Fibroblast of skin of left biceps (primary cell): ENCODE results near the gene CFDP1.

ENCODE experiments used
- DNase-seq, 2 experiments: peaks; one replicate each; pipeline ENCODE4 v3.0.0-alpha.2; 2013; ENCODE audit warnings: low read depth in 2 of 2

CFDP1 gene

DNA sequence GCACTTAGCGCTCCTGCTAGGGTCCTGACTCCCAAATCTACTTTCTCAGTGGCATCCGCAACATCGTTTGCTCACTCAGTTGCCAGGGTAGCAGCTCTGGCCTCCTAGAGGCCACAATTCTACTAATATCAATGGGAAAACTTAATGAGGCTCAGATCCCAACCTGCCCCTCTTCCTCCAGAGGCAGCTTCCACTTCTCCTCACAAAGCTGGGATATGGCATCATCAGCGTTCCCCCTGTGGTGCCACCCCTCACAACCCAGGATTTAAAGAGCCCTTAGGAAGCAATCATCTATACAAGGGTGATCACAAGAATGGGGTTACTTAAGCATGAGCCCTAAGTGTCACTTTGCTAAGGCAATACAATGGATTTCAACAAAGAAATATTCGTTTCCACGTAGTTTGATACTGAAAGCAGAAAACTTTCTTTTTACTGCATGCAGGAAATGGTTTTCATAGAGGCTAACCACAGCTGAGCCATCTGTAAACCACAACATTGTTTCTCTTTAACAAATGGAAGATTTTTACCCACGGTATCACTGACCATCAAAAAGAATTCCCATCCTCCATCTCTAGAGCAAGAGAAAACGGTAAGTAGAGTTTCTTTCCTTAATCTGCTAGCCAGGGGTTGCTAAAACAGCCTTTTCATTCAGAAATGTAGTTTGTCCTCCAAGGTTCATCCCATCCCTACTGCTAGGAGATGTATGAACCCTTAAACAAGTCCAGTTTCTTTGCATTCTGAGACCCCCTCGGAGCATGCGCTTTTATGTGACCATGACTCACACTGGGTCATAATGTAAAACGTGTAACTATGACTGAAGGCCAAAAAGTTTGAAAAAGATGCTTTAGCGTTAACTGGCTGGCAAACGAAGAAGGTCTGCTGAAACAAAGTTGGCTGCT, 113.5 kb downstream of the CFDP1 start:
- peak; percentile 76 to 80 for DNase-seq

DNA sequence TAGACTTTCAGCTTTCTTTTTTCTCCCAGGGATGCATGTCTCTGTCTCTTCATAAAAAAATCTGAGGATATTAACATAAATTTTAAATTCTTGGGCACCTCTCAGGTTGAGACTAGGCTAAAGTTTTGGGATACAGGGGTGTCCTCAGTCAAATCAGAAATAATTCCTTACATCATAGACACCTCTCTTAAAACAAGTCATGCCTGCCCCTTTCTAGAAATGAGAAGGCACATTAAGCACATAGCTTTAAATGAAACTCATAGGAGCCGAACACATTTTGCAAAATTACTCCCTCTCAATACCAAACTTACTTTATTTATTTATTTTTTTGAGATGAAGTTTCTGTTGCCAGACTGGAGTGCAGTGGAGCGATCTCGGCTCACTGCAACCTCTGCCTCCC, 114.6 kb downstream of the CFDP1 start:
- DNase-seq: no peak

DNA sequence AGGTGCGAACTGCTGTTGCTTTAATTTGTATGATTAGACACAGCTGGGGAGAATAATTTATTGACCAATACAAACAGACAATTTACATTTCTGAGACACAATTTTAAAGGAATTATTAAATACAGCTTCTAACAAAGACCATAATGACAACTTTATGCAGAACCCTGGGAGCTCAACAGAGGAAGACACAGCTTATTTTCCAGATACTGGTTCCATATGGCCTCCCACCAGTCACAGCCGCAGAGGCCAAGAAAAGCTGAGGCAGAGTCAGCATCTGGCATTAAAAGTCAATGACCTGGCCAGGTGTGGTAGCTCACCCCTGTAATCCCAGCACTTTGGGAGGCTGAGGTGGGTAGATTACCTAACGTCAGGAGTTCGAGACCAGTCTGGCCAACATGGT, 115.8 kb downstream of the CFDP1 start:
- no peak for DNase-seq

DNA sequence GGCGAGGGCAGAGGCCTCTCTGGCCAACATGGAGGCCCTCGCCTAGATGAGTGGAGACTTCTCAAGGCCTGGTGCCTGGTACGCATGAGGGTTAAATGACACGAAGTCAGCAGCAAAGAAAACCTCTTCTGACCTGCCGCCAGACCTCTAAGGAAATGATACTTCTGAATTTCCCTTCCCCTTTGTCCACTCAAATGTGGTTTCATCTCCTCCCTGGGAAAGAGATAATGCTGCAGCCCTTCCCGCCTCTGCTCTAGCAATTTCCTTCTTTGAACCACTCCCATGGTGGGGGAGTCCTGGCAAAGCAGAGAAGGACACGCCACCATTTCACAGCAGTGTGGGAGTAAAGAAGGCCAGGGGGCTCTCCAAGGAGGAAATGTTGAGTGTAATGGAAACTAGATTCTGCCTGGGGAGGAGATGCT, 116.2 kb downstream of the CFDP1 start:
- DNase-seq: no peak

- no peak for DNase-seq
Observed at GRCh38 chr16:75315539-75316306, 117.6 kb downstream of the CFDP1 start.

DNA sequence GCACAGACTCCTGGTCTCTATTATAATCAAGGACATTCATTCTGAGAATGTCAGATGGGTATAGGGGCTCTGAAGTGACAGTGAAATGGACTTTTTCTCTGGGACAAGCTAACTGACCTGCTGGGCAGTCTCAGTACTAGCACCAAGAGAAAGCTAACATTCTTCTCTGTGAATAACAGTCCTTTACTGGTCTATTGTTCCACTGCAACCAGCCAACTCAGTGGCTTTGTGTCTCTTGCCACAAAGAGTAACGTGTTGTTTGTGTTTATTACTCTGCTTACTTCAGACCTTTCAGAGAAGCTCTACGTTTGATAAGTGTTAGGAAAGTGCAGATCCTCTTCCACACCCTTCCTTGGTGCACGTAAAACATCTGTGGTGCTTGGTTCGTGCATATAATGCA, 120.4 kb downstream of the CFDP1 start:
- DNase-seq: no peak

DNA sequence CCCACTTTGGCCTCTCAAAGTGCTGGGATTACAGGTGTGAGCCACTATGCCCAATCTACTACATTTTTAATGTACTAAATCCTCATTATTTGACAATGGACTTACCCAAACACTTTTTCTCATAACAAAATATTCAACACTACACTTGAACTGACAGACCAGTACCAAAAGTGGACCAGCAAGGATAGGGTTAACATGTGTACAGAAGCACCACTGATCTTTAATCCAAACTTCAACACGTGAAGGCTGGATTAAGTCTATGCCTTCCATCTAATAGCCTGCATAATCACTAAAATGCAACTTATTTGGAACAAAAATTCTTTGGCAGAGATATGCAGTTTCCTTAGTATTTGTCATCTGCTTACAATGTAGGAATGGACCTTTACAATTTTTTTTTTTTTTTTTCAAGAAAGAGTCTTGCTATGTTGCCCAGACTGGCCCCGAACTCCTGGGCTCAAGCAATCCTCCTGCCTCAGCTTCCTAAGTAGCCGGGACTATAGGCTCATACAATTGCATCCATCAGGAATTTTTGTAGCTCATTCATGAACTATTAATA, 121.8 kb downstream of the CFDP1 start:
- DNase-seq: peak in 1 of 2 experiments; percentile 23

- no peak for DNase-seq
Observed at GRCh38 chr16:75310541-75310940, 122.8 kb downstream of the CFDP1 start.

DNA sequence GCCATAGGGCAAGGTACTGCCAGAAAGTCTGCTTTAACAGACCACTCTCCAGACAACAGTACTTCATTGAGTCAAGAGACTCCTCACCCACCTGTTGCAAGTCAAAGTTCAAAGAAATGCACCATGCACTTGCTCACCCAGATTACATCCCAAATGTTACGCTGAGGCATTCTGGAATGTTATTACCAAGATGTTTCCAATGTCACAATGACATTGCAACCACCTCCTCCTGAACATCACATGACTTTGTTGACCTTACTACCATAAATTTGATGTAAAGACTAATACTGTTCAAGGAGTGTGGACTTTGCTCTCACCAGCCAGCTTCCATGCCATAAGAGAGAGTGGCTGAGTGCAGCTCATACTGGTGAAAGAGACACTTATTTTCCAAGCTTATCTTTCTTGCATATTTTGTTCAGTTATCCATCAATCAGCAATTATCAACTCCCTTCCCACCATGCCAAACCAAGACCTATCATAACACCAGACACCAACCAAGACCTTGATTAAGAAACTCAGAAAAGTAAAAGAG, 123.3 kb downstream of the CFDP1 start:
- DNase-seq: no peak

- no peak for DNase-seq
Observed at GRCh38 chr16:75309156-75309555, 124.1 kb downstream of the CFDP1 start.

DNA sequence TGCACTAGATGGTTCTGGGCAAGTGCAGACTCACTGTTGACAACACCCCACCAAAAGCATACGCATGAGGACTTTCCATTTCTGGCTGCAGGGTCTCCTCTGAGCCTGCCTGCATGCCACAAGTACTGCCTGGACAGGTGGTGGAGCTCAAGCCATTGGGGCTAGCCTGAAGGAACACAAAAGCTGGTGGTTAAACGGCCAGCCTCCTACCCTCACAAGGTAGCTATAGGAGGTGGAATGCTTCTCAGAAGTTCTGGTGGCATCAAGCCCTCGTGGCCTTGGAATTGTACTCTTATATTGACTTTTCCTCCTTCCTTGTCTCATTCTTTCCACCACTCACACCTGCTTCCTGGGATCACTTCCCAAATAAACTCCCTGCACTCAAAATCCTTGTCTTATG, 125.3 kb downstream of the CFDP1 start:
- no peak for DNase-seq

GRCh38 chr16:75307506-75307905, 125.8 kb downstream of the CFDP1 start:
- DNase-seq: no peak

- DNase-seq: no peak
Observed at GRCh38 chr16:75306099-75306762, 127.1 kb downstream of the CFDP1 start.

DNA sequence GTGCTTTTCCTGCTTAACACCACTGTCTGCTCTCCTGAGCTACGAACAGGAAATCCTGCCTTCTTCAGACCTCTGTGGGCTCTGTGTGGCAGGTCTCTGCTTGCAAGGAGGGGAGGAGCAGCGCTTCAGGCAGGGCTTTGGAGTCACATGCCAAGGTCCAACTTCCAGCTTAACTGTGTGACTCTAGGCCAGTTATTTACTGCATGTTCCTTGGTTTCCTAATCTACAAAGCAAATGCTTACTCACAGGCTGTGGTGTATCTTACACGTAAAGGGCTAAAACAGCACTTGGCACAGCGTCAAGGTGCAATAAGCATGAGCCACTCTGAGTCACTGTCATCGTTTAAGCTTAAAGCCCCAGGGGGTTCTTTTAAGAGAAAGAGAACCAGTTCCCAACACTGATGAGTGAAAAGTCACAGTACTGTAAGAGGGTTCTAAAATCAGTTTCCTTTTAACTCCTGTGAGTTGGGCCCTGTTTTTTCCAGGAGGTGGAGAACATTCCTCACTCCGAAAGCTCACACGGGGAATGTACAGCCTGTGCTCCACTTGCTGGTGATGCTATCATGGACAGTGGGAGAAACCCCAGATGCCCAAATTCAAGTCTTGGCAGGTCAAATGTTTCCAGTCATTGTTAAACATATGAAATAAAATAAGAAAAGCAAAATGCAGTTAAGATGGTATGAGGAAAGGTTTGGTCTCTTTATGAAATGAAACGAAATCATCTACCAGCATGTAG, 127.8 kb downstream of the CFDP1 start:
- DNase-seq: peak; percentile 93 to 94

DNA sequence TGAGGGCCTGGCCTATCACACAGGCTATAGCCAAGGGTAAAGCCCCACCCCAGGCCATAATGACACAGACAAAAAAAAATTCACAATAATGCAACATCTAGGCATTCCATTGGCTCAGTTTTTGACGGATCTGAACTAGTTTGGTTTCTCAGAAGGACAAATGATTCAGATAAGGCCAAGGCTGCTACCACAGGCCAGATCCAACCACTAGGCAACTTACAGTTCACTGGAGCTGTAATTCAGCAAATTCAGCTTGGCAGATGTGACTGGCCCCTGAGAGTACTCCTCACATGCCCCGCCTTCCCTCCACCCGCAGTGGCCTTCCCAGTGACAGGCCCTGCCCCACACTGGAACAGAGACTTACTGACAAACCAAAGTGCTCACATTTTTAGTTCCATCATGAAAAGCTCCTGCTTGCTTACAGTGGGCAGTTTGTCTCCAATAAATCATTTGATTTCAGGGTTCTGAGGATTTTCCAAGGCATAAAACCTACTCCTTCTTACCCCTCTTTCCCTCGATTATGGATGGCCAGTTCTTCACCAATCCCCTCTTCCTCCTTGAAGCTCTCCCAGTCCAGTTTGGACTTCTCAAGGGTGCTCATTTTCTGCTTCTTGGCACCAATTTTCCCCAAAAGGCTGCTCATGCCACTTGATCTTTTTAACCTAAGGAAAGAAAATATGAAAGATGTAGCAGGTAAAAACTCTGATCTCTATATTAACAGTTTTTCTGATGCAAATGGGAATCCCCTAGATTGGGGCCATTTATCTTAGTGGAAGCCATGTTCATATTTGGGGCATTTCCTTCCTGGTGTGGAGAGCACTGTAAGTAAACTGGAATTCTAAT, 128.6 kb downstream of the CFDP1 start:
- DNase-seq: no peak

DNA sequence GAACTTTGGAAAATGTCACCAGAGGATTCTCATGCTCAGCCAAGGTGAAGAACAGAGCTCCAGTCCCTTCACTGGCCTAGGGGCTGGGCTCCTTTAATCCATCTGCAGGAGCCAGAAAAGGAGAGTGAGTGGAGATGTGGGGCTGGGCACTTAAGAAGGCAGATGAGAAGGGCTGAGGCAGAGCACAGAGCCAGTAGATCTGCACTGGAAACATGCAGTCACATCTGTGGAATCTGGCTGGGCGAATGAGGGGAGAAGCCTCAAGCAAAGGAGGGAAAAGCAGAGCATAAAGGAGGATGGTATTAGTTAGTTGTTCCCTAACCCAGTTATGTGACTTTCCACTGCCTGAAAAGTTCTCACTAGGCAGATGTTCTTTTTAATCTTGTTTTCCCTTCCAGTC, 131.5 kb downstream of the CFDP1 start:
- no peak for DNase-seq

GRCh38 chr16:75298267-75298666, 135.0 kb downstream of the CFDP1 start:
- DNase-seq: no peak

- DNase-seq: no peak
Observed at GRCh38 chr16:75296606-75297005, 136.7 kb downstream of the CFDP1 start.

- DNase-seq: no peak
Observed at GRCh38 chr16:75294773-75295459, 138.4 kb downstream of the CFDP1 start.

DNA sequence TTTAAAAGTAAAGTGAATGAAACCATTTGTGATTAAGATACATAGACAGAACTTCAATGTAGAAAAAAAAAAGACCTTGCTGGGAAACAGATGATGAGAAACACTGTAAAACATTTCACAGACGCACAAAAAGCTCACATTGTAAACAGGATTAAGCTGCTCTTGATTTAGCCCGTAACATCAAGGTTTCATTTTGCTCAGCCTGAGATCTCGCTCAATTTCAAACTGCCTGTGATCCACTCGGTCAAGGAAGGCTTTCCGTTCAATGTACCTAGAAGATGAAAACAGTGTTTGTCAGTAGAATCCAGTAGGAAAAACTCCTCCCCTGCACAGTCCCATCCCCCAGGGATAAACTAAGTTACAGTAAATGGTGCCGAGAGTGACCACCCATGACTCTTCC, 139.5 kb downstream of the CFDP1 start:
- DNase-seq: no peak
